ENCODE measurements around the gene RPL32.
"Not testable (repeated sequence)": the region's sequence is repeated elsewhere in the genome, so short reads cannot be mapped to it uniquely, and the experiment has no call there.

RPL32 gene

GRCh38 chr3:12841149-12841969 lies at the start of gene RPL32:
Gene RPL32 (minus strand): TSS chr3:12841565. CDS start chr3:12840237, 1,328 bp downstream.
- DNase-seq: peak; percentile 97
- TF ChIP-seq POLR2A (IDR thresholded peaks at IDR 0.05; ENCODE audit: low read length) (peak; percentile 96), GATA1 (IDR thresholded peaks at IDR 0.05; ENCODE audit: low read depth, low read length) (no peak)

DNA sequence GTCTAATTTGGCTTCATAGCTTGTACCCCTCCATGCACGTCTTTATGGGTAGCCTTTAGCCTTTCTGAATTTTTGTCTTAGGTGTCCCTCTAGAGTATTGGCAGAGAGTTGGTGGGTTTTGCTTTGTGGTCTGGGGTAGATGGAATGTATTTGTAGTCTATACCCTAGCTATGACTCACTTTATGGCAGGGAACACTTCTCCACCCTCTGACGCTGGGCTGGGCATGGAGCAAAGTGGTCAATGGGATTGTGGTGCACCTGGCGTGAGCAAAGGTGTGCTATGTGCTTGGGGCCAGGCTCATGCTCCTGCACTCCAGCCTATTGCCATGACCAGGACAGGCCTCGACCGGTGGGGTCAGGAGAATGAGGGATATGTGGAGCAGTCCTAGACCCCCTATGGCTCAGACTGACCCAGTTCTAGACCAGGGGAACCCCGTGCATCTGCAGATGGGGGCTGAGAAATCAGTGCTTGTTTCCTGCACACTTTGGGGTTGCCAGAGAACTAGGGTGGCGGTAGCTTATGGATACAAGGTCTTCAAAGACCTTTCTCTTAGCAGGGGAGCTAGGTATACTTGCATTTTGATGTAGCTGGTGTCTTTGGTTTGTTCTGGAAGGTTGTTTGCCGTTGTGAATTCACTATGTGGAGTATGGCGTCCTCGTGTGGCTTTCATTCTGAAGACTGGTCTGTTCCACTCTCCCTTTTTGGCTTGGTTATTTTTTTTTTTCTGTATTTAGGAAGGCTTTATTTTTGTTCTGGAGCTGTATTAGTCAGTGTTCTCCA lies 49.4 kb upstream of the RPL32 start:
- TF ChIP-seq POLR2A (IDR thresholded peaks at IDR 0.05; ENCODE audit: low read length) (no peak), GATA1 (IDR thresholded peaks at IDR 0.05; ENCODE audit: low read depth, low read length) (no peak)
- DNase-seq: no peak

DNA sequence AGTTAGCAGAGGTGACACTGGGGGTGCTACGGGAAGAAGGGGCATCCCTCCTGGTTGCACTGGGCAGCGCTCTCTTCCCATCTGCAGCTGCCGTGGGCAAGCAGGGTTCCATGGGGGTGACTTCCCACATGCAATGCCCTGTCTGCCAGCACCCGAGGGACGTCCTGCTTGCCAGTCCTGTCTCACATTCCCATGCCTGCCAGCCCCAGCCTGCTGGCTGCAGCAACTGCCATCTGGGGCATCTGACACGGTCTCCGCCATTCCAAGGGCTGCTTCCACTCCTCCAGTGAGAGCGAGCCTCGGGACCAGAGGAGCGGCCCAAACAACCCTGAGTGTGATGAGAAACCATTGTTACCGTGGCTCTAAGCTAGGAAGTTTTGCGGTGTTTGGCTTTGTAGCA lies 45.4 kb upstream of the RPL32 start:
- no peak for DNase-seq
- TF ChIP-seq GATA1 (IDR thresholded peaks at IDR 0.05; ENCODE audit: low read depth, low read length) (no peak), POLR2A (IDR thresholded peaks at IDR 0.05; ENCODE audit: low read length) (no peak)

DNA sequence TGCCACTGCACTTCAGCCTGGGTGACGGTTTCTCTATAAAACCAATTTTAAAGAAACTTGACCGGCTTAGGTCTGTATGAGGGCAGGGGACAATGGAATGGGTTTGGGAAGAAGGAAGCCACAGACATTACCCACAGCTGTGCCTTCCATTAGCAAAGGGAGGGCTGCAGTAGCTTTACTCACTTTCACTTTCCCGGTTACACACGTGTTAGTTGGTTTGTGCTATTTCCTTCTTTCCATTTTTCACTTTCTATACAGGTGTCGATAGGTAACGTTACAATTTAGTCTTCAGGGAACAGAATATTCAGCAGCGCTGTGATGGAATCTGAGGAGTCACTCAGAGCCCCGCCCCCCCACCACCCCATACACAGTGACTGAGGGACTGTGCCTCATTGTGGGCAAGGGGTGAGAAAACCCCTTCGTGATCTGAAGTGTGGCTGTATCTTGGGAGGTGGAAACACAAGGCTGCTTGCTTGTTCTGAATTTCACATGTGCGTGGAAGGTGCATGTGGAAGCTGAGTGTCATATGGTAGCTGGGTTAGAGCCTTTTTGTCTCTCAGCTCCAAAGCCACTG lies 44.8 kb upstream of the RPL32 start:
- no peak for DNase-seq
- TF ChIP-seq POLR2A (IDR thresholded peaks at IDR 0.05; ENCODE audit: low read length) (no peak), GATA1 (IDR thresholded peaks at IDR 0.05; ENCODE audit: low read depth, low read length) (no peak)

GRCh38 chr3:12885583-12885930 lies 44.2 kb upstream of the RPL32 start:
- no peak for DNase-seq
- TF ChIP-seq POLR2A (IDR thresholded peaks at IDR 0.05; ENCODE audit: low read length): no peak

GRCh38 chr3:12884790-12885582 lies 43.6 kb upstream of the RPL32 start:
- TF ChIP-seq GATA1 (IDR thresholded peaks at IDR 0.05; ENCODE audit: low read depth, low read length) (no peak), POLR2A (IDR thresholded peaks at IDR 0.05; ENCODE audit: low read length) (no peak)
- DNase-seq: no peak

- TF ChIP-seq GATA1 (IDR thresholded peaks at IDR 0.05; ENCODE audit: low read depth, low read length): no peak
- no peak for TF ChIP-seq POLR2A (IDR thresholded peaks at IDR 0.05; ENCODE audit: low read length)
- no peak for DNase-seq
Measured at GRCh38 chr3:12884186-12884680, 42.9 kb upstream of the RPL32 start.

DNA sequence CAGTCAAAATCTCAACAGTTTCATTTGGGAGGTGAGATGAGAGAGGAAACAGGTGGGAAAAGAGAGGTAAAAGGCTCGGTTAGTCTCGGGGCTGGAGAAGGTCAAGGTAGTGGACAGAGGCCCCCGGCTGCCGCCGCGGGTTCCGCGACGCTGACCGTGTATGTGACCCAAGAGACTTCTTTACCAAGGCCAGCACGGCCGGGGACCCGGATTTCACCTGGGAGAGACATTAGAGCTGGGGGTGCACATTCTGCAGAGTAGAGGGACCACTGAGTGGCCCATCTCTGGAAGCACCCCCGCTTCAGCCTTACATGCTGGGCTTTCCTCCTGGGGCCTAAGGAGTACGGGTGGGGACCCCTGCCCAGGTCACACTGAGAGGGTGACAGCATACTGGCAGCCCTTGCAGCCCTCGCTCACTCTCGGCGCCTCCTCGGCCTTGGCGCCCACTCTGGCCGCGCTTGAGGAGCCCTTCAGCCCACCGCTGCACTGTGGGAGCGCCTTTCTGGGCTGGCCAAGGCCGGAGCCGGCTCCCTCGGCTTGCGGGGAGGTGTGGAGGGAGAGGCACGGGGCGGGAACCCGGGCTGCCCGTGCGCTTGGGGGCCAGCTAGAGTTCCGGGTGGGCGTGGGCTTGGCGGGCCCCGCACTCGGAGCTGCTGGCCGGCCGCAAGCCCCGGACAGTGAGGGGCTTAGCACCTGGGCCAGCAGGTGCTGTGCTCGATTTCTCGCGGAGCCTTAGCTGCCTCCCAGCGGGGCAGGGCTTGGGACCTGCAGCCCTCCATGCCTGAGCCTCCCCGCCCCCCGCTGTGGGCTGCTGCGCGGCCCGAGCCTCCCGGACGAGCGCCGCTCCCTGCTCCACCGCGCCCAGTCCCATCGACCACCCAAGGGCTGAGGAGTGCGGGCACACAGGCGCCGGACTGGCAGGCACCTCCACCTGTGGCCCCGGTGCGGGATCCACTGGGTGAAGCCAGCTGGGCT lies 41.3 kb upstream of the RPL32 start:
- no peak for DNase-seq
- TF ChIP-seq GATA1 (IDR thresholded peaks at IDR 0.05; ENCODE audit: low read depth, low read length) (no peak), POLR2A (IDR thresholded peaks at IDR 0.05; ENCODE audit: low read length) (no peak)

GRCh38 chr3:12881858-12882257 lies 40.5 kb upstream of the RPL32 start:
- not testable (repeated sequence) for DNase-seq

DNA sequence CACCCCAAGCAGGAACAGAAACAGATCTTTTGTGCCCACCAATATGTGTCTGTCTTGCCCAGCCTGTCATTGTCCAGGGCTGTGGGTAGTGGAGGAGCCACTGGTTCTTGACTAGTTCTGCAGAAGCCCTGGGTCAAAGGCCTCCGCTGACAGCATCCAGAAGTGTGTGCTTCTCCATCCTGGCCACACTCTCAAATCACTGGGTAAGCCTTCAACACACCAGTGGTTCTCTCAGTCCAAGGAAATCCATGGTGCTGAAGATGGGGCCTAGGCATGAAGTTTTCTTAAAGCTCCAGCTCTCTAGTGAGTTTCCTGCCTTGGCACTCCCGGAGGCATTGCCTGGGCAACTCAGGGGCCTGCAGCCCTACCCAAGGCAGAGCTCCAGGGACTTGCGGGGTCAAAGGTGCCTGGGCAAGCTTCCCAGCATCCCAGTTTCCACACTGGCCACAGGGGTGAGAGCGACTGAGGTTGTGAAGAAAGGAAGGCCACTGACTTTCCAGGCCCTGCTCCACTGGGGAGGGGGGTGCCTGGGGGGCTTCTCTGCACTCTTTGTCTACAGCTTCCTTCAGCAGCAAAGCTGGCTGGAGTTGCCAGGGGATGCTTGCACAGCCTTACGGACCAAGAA lies 37.9 kb upstream of the RPL32 start:
- TF ChIP-seq POLR2A (IDR thresholded peaks at IDR 0.05; ENCODE audit: low read length) (no peak), GATA1 (IDR thresholded peaks at IDR 0.05; ENCODE audit: low read depth, low read length) (no peak)

GRCh38 chr3:12878758-12879157 lies 37.4 kb upstream of the RPL32 start:
- peak; percentile 55 to 69 for DNase-seq

More for the DNA sequence above, 37.9 kb upstream of the RPL32 start:
- peak; percentile 50 to 51 for DNase-seq

- peak; percentile 41 to 43 for DNase-seq
- TF ChIP-seq POLR2A (IDR thresholded peaks at IDR 0.05; ENCODE audit: low read length): no peak
- TF ChIP-seq GATA1 (IDR thresholded peaks at IDR 0.05; ENCODE audit: low read depth, low read length): no peak
Measured at GRCh38 chr3:12878141-12878574, 36.8 kb upstream of the RPL32 start.

Data from erythroblast (primary cell).